GM19099 (cell line): ENCODE measurements around the gene SYT1.

Source experiments
- POLR2A ChIP-seq: IDR thresholded peaks from 3 replicates; pipeline ENCODE4 v1.6.1; 2011; ENCODE audit warnings: low read depth; ENCODE audit not compliant: insufficient read length; ENCODE audit errors: extremely low read depth

Gene SYT1

GRCh38 chr12:79001404-79001803 lies 136.8 kb downstream of the SYT1 start:
- TF ChIP-seq POLR2A: no peak

- no peak for TF ChIP-seq POLR2A
These were observed 141.7 kb downstream of the SYT1 start for GRCh38 chr12:79006306-79006705.

- TF ChIP-seq POLR2A: no peak
These were observed 144.0 kb downstream of the SYT1 start for GRCh38 chr12:79008591-79008990.

- TF ChIP-seq POLR2A: no peak
These were observed 148.1 kb downstream of the SYT1 start for GRCh38 chr12:79012636-79013035.

- no peak for TF ChIP-seq POLR2A
These were observed 151.6 kb downstream of the SYT1 start for GRCh38 chr12:79016181-79016580.

- no peak for TF ChIP-seq POLR2A
These were observed 155.1 kb downstream of the SYT1 start for GRCh38 chr12:79019672-79020071.

- no peak for TF ChIP-seq POLR2A
These were observed 155.5 kb downstream of the SYT1 start for GRCh38 chr12:79020106-79020505.

GRCh38 chr12:79021021-79021420 lies 156.4 kb downstream of the SYT1 start:
- TF ChIP-seq POLR2A: no peak

- no peak for TF ChIP-seq POLR2A
These were observed 158.7 kb downstream of the SYT1 start for GRCh38 chr12:79023261-79023660.

GRCh38 chr12:79023784-79024183 lies 159.2 kb downstream of the SYT1 start:
- TF ChIP-seq POLR2A: no peak

- TF ChIP-seq POLR2A: no peak
These were observed 169.2 kb downstream of the SYT1 start for GRCh38 chr12:79033788-79034187.

- no peak for TF ChIP-seq POLR2A
These were observed 181.4 kb downstream of the SYT1 start for GRCh38 chr12:79046021-79046420.

- TF ChIP-seq POLR2A: no peak
These were observed 184.4 kb downstream of the SYT1 start for GRCh38 chr12:79048962-79049361.

GRCh38 chr12:79053394-79053793 lies 188.8 kb downstream of the SYT1 start:
- TF ChIP-seq POLR2A: no peak

GRCh38 chr12:79055926-79056674 lies 191.5 kb downstream of the SYT1 start:
- TF ChIP-seq POLR2A: no peak

- no peak for TF ChIP-seq POLR2A
These were observed 192.2 kb downstream of the SYT1 start for GRCh38 chr12:79056775-79057174.

- TF ChIP-seq POLR2A: no peak
These were observed 193.0 kb downstream of the SYT1 start for GRCh38 chr12:79057540-79057939.

GRCh38 chr12:79058342-79058741 lies 193.8 kb downstream of the SYT1 start:
- TF ChIP-seq POLR2A: no peak

- no peak for TF ChIP-seq POLR2A
These were observed 195.0 kb downstream of the SYT1 start for GRCh38 chr12:79059557-79059956.
